Mesothelial cell of epicardium (in vitro differentiated cells): Measurements from ENCODE around the gene TMEM95. TPM values are rescaled to one million over a fixed set of nuclear protein-coding genes. Genes with fewer than 3 reads are reported as not detected.

Source experiments
- DNase-seq, 2 experiments: peaks; one replicate each; pipeline ENCODE4 v3.0.0; 2021; ENCODE audit warnings: low spot score in 2 of 2; ENCODE audit not compliant: unreplicated experiment in 2 of 2
- H3K27ac Mint-ChIP-seq: 2 replicates; pipeline ENCODE4 v1.8.0; 2021; ENCODE audit warnings: mixed read lengths
- H3K27me3 Mint-ChIP-seq: 2 replicates; pipeline ENCODE4 v1.8.0; 2021; ENCODE audit warnings: low read depth, mixed read lengths
- H3K36me3 Mint-ChIP-seq: 2 replicates; pipeline ENCODE4 v1.8.0; 2021; ENCODE audit warnings: mixed read lengths
- H3K4me1 Mint-ChIP-seq: 2 replicates; pipeline ENCODE4 v1.8.0; 2021; ENCODE audit warnings: mixed read lengths
- H3K4me3 Mint-ChIP-seq: 2 replicates; pipeline ENCODE4 v1.8.0; 2021; ENCODE audit warnings: mild to moderate bottlenecking, moderate library complexity, mixed read lengths
- H3K9me3 Mint-ChIP-seq: 2 replicates; pipeline ENCODE4 v1.8.0; 2021; ENCODE audit warnings: mixed read lengths
- total RNA-seq: library from RNA; stranded (reverse); gene quantifications from 3 replicates; pipeline ENCODE4 v1.2.1, GENCODE V29; 2021
- TF ChIP-seq, protein P1 (sequence below): fragments of 200-600 bp; sonication (generic); IDR thresholded peaks from one replicate; pipeline ENCODE4 v1.5.0; 2021; ENCODE audit warnings: antibody characterized with exemption; ENCODE audit not compliant: unreplicated experiment

Gene TMEM95
- total RNA-seq, 1 donor from 2014 or later, result 0.42 TPM

- TF ChIP-seq, protein P1, sequence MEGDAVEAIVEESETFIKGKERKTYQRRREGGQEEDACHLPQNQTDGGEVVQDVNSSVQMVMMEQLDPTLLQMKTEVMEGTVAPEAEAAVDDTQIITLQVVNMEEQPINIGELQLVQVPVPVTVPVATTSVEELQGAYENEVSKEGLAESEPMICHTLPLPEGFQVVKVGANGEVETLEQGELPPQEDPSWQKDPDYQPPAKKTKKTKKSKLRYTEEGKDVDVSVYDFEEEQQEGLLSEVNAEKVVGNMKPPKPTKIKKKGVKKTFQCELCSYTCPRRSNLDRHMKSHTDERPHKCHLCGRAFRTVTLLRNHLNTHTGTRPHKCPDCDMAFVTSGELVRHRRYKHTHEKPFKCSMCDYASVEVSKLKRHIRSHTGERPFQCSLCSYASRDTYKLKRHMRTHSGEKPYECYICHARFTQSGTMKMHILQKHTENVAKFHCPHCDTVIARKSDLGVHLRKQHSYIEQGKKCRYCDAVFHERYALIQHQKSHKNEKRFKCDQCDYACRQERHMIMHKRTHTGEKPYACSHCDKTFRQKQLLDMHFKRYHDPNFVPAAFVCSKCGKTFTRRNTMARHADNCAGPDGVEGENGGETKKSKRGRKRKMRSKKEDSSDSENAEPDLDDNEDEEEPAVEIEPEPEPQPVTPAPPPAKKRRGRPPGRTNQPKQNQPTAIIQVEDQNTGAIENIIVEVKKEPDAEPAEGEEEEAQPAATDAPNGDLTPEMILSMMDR, result no peak
- H3K4me3 Mint-ChIP-seq, result peak within 1 kb of the TSS; percentile 82
- peaks cover 19% of the 10 kb centered on the region for H3K4me1 Mint-ChIP-seq
- peaks cover 38% of the 10 kb centered on the region for H3K36me3 Mint-ChIP-seq
- H3K9me3 Mint-ChIP-seq, result no peaks in the 10 kb centered on the region
- DNase-seq, result peak; percentile 83 to 91
- H3K27me3 Mint-ChIP-seq, result no peaks in the 10 kb centered on the region
- H3K27ac Mint-ChIP-seq, result peak within 1 kb of the TSS; percentile 94
Observed at GRCh38 chr17:7314719-7315569, 40.0 kb upstream of the TMEM95 start, which contains the start of gene GPS2. GPS2 (minus strand) TSS chr17:7315360; CDS start chr17:7315052, 308 bp downstream.

GRCh38 chr17:7315570-7316235, 39.3 kb upstream of the TMEM95 start:
- H3K4me3 Mint-ChIP-seq, result peak overlapping the region; percentile 82
- peak overlapping the region; percentile 94 for H3K27ac Mint-ChIP-seq
- no peaks in the 10 kb centered on the region for H3K9me3 Mint-ChIP-seq
- no peak for DNase-seq
- H3K4me1 Mint-ChIP-seq, result peaks cover 12% of the 10 kb centered on the region
- H3K27me3 Mint-ChIP-seq, result no peaks in the 10 kb centered on the region
- TF ChIP-seq, protein P1, result no peak
- peaks cover 31% of the 10 kb centered on the region for H3K36me3 Mint-ChIP-seq

GRCh38 chr17:7317161-7317803, 37.7 kb upstream of the TMEM95 start:
- peaks cover 33% of the 10 kb centered on the region for H3K36me3 Mint-ChIP-seq
- no peaks in the 10 kb centered on the region for H3K9me3 Mint-ChIP-seq
- no peaks in the 10 kb centered on the region for H3K27me3 Mint-ChIP-seq
- H3K4me3 Mint-ChIP-seq, result peak overlapping the region; percentile 53
- TF ChIP-seq, protein P1, result no peak
- peak overlapping the region; percentile 64 for H3K27ac Mint-ChIP-seq
- H3K4me1 Mint-ChIP-seq, result peaks cover 10% of the 10 kb centered on the region
- DNase-seq, result no peak

DNA sequence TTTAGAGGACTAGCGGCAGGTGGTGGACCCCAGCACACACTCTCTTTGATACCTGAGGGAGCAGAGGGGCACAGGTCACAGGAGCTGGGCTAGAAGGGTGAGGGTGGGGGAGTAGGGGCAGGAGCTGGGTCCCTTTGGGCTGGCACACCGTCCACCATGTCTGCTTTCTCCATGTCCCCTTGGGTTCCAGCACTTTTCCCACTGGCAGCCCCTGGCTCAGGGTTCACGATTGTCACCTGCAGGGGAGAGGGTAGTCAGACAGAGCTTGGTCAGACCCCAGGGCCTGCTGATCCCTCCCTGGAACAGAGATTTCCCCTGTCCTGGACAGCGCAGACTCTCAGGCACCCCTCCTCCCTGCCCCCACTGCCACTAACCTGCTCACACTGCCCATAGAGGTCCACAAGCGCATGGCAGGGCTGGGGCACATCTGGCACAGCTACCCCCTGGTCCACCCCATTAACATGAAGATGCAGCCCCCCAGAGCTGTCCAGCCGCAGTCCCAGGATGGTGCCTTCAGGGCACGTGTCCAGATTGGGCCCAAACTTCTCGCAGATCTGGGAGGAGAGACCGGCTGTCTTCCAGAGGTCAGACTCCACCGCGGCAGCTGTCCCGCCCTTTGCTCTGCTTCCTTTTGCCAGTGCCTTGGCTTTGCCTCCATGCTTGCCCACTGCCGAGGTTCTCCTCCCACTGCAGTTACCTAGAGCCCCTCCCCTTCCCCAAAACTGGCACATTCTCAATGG, 36.7 kb upstream of the TMEM95 start:
- TF ChIP-seq, protein P1, result no peak
- H3K9me3 Mint-ChIP-seq, result no peaks in the 10 kb centered on the region
- peaks cover 10% of the 10 kb centered on the region for H3K4me1 Mint-ChIP-seq
- H3K36me3 Mint-ChIP-seq, result peaks cover 24% of the 10 kb centered on the region
- no peak for DNase-seq
- H3K27me3 Mint-ChIP-seq, result no peaks in the 10 kb centered on the region
- H3K27ac Mint-ChIP-seq, result no peak overlapping the region
- no peak overlapping the region for H3K4me3 Mint-ChIP-seq

GRCh38 chr17:7321466-7321865, 33.5 kb upstream of the TMEM95 start:
- H3K27ac Mint-ChIP-seq, result no peak overlapping the region
- H3K9me3 Mint-ChIP-seq, result no peaks in the 10 kb centered on the region
- H3K4me1 Mint-ChIP-seq, result peaks cover under 1% of the 10 kb centered on the region
- no peak overlapping the region for H3K4me3 Mint-ChIP-seq
- H3K27me3 Mint-ChIP-seq, result no peaks in the 10 kb centered on the region
- TF ChIP-seq, protein P1, result no peak
- DNase-seq, result no peak
- H3K36me3 Mint-ChIP-seq, result peaks cover 28% of the 10 kb centered on the region
